ENCODE data around the gene MAP3K7CL.

The MAP3K7CL gene

DNA sequence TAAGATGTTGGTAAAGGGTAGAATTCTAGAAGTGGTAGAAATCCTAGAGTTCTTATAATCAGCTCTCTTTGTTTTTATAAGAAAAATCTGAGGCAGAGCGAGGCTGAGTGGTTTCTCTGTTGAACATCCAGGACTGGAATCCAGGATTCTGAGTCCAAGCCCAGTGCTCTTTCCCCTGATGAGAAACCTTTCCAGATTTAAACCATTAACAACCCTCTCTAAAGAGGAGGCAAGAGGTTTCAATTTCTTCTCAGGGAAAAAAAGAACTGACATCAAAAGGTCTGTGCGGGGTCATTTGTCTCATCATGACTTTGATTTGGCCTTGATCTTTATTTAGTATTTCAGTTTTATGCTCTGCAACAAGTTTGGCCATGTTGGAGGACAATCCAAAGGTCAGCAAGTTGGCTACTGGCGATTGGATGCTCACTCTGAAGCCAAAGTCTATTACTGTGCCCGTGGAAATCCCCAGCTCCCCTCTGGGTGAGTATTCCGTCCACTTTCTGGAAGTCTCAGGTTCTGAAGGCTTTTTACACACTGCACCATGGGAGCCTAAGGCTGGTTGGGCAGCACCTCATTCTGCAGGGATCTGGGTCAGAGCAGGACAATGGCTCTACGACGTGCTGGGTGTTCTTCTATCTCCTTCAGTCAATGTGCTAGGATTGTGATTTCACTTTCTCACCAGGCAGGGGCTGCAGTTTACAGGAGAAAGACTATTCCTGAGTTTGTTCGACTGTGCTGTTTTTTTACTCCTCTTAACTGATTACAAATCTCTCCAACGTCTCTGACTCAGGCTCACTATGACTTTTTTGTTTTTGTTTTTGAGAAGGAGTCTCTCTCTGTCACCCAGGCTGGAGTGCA lies 38.1 kb upstream of the MAP3K7CL start:
- Histone ChIP-seq H3K9me3 (ENCODE audit: control extremely low read depth in 1 of 5, control insufficient read depth in 4 of 5, insufficient read depth in 2 of 5, low read depth in 1 of 5, low read length in 4 of 5) (no peaks in the 10 kb centered on the region), H3K4me1 (ENCODE audit: control extremely low read depth in 1 of 4, control insufficient read depth in 4 of 4, insufficient read depth in 4 of 4, low read length in 3 of 4) (peaks cover 0 to 7% (median 0%) of the 10 kb centered on the region in 4 experiments), H3K27me3 (replicated peaks in 2 of 5; ENCODE audit: control insufficient read depth in 4 of 5, insufficient read depth in 5 of 5, low read length in 4 of 5) (no peaks in the 10 kb centered on the region), H3K27ac (ENCODE audit: insufficient read depth in 1 of 2, low read depth in 1 of 2, low read length in 2 of 2, poor library complexity in 1 of 2, severe bottlenecking in 2 of 2) (no peak overlapping the region), H3K36me3 (ENCODE audit: control insufficient read depth in 4 of 4, insufficient read depth in 4 of 4, low read length in 3 of 4) (peaks cover 0 to 7% (median 3%) of the 10 kb centered on the region in 4 experiments), H3K4me3 (ENCODE audit: control insufficient read depth in 1 of 7, extremely low read depth in 1 of 7, insufficient read depth in 4 of 7, low read depth in 2 of 7, low read length in 6 of 7) (no peak overlapping the region)
- ChIA-PET POLR2A (no interaction called here), CTCF (interaction anchor here (0.7 to 11.9 kb wide), 3 partner anchors 10 to 279 kb away, joined by 4 to 104 read pairs (median 4); no protein-coding TSS in a partner anchor)
- no peak for DNase-seq
- 82% methylated on average over 7 of the region's 9 CpGs for WGBS (ENCODE audit: insufficient coverage)

DNA sequence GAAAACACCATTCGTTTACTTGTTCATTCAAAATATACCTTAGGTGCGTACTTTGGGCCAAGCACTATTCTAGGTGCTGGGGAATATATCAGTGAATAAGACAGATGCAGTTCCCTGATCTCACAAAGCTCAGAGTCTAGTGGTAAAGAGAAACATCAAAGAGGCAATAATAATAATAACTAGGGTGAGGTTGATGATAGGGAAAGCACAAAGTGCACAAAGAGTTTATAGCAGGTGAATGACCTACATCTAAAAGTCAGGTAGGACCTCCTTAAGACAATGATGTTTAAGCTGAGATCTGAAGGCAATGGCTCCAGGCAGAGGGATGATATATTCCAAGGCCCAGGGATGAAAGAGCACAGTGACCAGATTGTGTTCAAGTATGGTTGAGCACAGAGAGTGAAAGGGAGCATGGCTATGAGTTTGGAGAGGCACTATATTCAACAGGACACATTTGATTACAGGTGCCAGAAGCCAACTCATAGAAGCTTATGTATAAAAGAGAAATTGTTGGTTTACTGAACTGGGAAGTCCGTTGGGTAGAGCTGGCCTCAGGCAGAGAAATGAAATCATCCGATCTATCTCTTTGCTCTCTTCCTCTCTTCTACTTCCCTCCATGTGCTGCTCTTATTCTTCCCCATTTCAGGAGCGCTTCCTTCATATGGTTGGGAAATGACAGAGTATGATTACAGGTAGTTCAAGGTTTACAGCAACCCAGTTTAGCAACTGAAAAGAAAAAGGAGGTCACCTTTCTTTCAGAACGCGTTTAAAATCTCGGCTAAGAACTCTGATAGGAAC lies 34.0 kb upstream of the MAP3K7CL start:
- ChIA-PET POLR2A (no interaction called here), CTCF (interaction anchor here (1.7 to 11.9 kb wide), 3 partner anchors 9 to 275 kb away, joined by 4 to 104 read pairs (median 6); no protein-coding TSS in a partner anchor)
- Histone ChIP-seq H3K4me1 (ENCODE audit: control extremely low read depth in 1 of 4, control insufficient read depth in 4 of 4, insufficient read depth in 4 of 4, low read length in 3 of 4) (peaks cover 0 to 13% (median 2%) of the 10 kb centered on the region in 4 experiments), H3K9me3 (ENCODE audit: control extremely low read depth in 1 of 5, control insufficient read depth in 4 of 5, insufficient read depth in 2 of 5, low read depth in 1 of 5, low read length in 4 of 5) (no peaks in the 10 kb centered on the region), H3K4me3 (ENCODE audit: control insufficient read depth in 1 of 7, extremely low read depth in 1 of 7, insufficient read depth in 4 of 7, low read depth in 2 of 7, low read length in 6 of 7) (no peak overlapping the region), H3K36me3 (ENCODE audit: control insufficient read depth in 4 of 4, insufficient read depth in 4 of 4, low read length in 3 of 4) (peaks cover 2 to 5% (median 3%) of the 10 kb centered on the region in 4 experiments), H3K27ac (ENCODE audit: insufficient read depth in 1 of 2, low read depth in 1 of 2, low read length in 2 of 2, poor library complexity in 1 of 2, severe bottlenecking in 2 of 2) (no peak overlapping the region), H3K27me3 (replicated peaks in 2 of 5; ENCODE audit: control insufficient read depth in 4 of 5, insufficient read depth in 5 of 5, low read length in 4 of 5) (no peaks in the 10 kb centered on the region)
- no peak for DNase-seq
- 95% methylated on average over 6 of the region's 8 CpGs for WGBS (ENCODE audit: insufficient coverage)

DNA sequence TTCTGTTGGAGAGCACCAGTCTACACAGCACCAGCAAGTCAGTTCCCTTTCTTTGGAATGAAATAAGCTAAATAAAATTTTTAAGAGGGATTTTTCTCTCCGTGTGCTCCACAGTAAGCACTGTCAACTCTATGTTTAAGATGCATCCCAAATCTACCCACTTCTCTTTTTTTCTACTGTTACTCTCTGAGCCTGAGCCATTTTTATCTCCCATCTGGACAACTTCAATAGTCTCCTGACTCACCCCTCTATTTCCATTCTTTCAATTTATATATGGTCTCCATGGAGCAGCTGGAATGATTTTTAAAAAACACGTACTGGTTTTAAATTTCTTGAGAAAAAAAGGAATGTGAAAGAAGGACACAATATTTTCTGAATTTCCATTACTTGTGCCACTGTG lies 32.3 kb upstream of the MAP3K7CL start:
- H3K36me3 ChIP-seq (ENCODE audit: control insufficient read depth in 4 of 4, insufficient read depth in 4 of 4, low read length in 3 of 4), result peaks cover 0 to 2% (median under 1%) of the 10 kb centered on the region in 4 experiments
- no peak overlapping the region for H3K4me3 ChIP-seq (ENCODE audit: control insufficient read depth in 1 of 7, extremely low read depth in 1 of 7, insufficient read depth in 4 of 7, low read depth in 2 of 7, low read length in 6 of 7)
- H3K4me1 ChIP-seq (ENCODE audit: control extremely low read depth in 1 of 4, control insufficient read depth in 4 of 4, insufficient read depth in 4 of 4, low read length in 3 of 4), result peaks cover 0 to 13% (median 2%) of the 10 kb centered on the region in 4 experiments
- ChIA-PET CTCF (interaction anchor here (0.6 to 1.3 kb wide), 4 partner anchors 8 to 274 kb away, joined by 3 to 4 read pairs (median 3); no protein-coding TSS in a partner anchor), POLR2A (no interaction called here)
- no peak overlapping the region for H3K27ac ChIP-seq (ENCODE audit: insufficient read depth in 1 of 2, low read depth in 1 of 2, low read length in 2 of 2, poor library complexity in 1 of 2, severe bottlenecking in 2 of 2)
- H3K27me3 ChIP-seq (replicated peaks in 2 of 5; ENCODE audit: control insufficient read depth in 4 of 5, insufficient read depth in 5 of 5, low read length in 4 of 5), result no peaks in the 10 kb centered on the region
- H3K9me3 ChIP-seq (ENCODE audit: control extremely low read depth in 1 of 5, control insufficient read depth in 4 of 5, insufficient read depth in 2 of 5, low read depth in 1 of 5, low read length in 4 of 5), result no peaks in the 10 kb centered on the region
- DNase-seq, result no peak
- WGBS (ENCODE audit: insufficient coverage), result 92% methylated on average over 2 of the region's 2 CpGs

DNA sequence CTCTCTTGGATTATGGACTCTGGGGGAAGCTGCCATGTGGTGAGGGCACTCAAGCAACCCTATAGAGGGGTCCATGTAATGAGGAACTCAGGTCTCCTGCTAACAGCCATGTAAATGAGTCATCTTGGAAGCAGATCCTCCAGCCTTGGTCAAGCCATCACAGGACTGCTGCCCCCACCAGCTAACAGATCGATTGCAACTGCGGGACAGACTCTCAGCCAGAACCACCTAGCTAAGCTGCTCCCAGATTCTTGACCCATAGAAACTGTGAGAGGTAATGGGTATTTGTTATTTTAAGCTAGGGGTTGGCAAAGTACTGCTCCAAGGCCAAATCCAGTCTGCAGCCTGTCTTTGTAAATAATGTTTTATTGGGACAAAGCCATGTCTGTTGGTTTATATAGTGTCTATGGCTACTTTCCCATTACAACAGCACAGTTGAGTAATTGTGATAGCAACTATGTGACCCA lies 27.6 kb upstream of the MAP3K7CL start:
- Histone ChIP-seq H3K4me3 (ENCODE audit: control insufficient read depth in 1 of 7, extremely low read depth in 1 of 7, insufficient read depth in 4 of 7, low read depth in 2 of 7, low read length in 6 of 7) (no peak overlapping the region), H3K4me1 (ENCODE audit: control extremely low read depth in 1 of 4, control insufficient read depth in 4 of 4, insufficient read depth in 4 of 4, low read length in 3 of 4) (peaks cover 0 to 13% (median 2%) of the 10 kb centered on the region in 4 experiments), H3K27me3 (replicated peaks in 2 of 5; ENCODE audit: control insufficient read depth in 4 of 5, insufficient read depth in 5 of 5, low read length in 4 of 5) (no peaks in the 10 kb centered on the region), H3K27ac (ENCODE audit: insufficient read depth in 1 of 2, low read depth in 1 of 2, low read length in 2 of 2, poor library complexity in 1 of 2, severe bottlenecking in 2 of 2) (no peak overlapping the region), H3K9me3 (ENCODE audit: control extremely low read depth in 1 of 5, control insufficient read depth in 4 of 5, insufficient read depth in 2 of 5, low read depth in 1 of 5, low read length in 4 of 5) (no peaks in the 10 kb centered on the region), H3K36me3 (ENCODE audit: control insufficient read depth in 4 of 4, insufficient read depth in 4 of 4, low read length in 3 of 4) (peaks cover 0 to 2% (median 0%) of the 10 kb centered on the region in 4 experiments)
- DNase-seq, result no peak
- POLR2A ChIA-PET, result no interaction called here
- 92% methylated on average over 2 of the region's 2 CpGs for WGBS (ENCODE audit: insufficient coverage)
- CTCF ChIA-PET, result no interaction called here

DNA sequence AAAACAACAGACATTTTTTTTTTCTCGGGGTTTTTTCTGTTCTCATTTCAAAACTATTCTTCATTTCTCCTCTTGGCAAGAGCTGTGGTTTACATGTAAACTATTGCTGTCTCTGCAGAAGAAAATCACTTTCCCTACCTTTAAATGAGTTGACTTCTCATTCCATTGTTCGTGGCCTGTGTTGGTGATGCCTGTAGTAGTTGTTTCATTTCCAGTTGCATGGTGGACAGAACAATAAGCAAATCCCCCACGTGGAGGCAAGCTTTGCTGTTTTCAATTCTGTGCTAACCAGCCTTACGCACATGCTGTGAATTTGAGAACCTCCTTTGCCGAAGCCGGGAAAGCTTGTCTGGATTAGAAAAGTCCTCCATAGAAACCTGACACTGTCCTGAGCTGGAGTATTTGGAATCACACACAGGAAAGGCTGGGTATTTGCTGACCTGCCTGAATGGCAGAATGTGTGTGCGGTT lies 26.2 kb upstream of the MAP3K7CL start:
- Histone ChIP-seq H3K27ac (ENCODE audit: insufficient read depth in 1 of 2, low read depth in 1 of 2, low read length in 2 of 2, poor library complexity in 1 of 2, severe bottlenecking in 2 of 2) (no peak overlapping the region), H3K4me3 (ENCODE audit: control insufficient read depth in 1 of 7, extremely low read depth in 1 of 7, insufficient read depth in 4 of 7, low read depth in 2 of 7, low read length in 6 of 7) (no peak overlapping the region), H3K27me3 (replicated peaks in 2 of 5; ENCODE audit: control insufficient read depth in 4 of 5, insufficient read depth in 5 of 5, low read length in 4 of 5) (no peaks in the 10 kb centered on the region), H3K4me1 (ENCODE audit: control extremely low read depth in 1 of 4, control insufficient read depth in 4 of 4, insufficient read depth in 4 of 4, low read length in 3 of 4) (peaks cover 0 to 7% (median under 1%) of the 10 kb centered on the region in 4 experiments), H3K36me3 (ENCODE audit: control insufficient read depth in 4 of 4, insufficient read depth in 4 of 4, low read length in 3 of 4) (no peaks in the 10 kb centered on the region), H3K9me3 (ENCODE audit: control extremely low read depth in 1 of 5, control insufficient read depth in 4 of 5, insufficient read depth in 2 of 5, low read depth in 1 of 5, low read length in 4 of 5) (no peaks in the 10 kb centered on the region)
- ChIA-PET POLR2A (no interaction called here), CTCF (interaction anchor here (1.1 to 3.4 kb wide), 3 partner anchors 8 to 121 kb away, joined by 3 to 16 read pairs (median 4); no protein-coding TSS in a partner anchor)
- 95% methylated on average over 5 of the region's 7 CpGs for WGBS (ENCODE audit: insufficient coverage)
- no peak for DNase-seq

DNA sequence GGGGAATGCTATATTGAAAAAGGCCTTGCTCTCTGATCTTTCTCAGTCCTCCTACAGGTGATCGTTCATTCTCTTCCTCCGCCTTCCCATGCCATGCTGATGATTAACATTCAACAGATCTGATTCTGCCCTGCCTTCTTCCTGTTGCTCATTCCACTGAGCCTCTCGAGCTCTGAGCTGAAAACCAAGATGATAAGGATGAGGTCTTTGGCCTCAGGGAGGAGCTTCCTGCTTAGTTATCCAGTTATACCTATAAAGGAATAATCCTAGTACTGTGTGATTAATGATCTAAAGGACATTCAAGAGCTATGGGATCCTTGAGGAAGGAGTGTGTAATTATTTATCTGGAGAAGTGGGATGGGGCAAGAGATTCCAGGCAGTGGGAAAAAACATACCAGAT lies 25.2 kb upstream of the MAP3K7CL start:
- Histone ChIP-seq H3K27ac (ENCODE audit: insufficient read depth in 1 of 2, low read depth in 1 of 2, low read length in 2 of 2, poor library complexity in 1 of 2, severe bottlenecking in 2 of 2) (no peak overlapping the region), H3K9me3 (ENCODE audit: control extremely low read depth in 1 of 5, control insufficient read depth in 4 of 5, insufficient read depth in 2 of 5, low read depth in 1 of 5, low read length in 4 of 5) (no peaks in the 10 kb centered on the region), H3K4me3 (ENCODE audit: control insufficient read depth in 1 of 7, extremely low read depth in 1 of 7, insufficient read depth in 4 of 7, low read depth in 2 of 7, low read length in 6 of 7) (no peak overlapping the region), H3K4me1 (ENCODE audit: control extremely low read depth in 1 of 4, control insufficient read depth in 4 of 4, insufficient read depth in 4 of 4, low read length in 3 of 4) (peaks cover 0 to 2% (median 0%) of the 10 kb centered on the region in 4 experiments), H3K27me3 (replicated peaks in 2 of 5; ENCODE audit: control insufficient read depth in 4 of 5, insufficient read depth in 5 of 5, low read length in 4 of 5) (no peaks in the 10 kb centered on the region), H3K36me3 (ENCODE audit: control insufficient read depth in 4 of 4, insufficient read depth in 4 of 4, low read length in 3 of 4) (no peaks in the 10 kb centered on the region)
- POLR2A ChIA-PET, result no interaction called here
- no peak for DNase-seq
- 100% methylated on average over 2 of the region's 3 CpGs for WGBS (ENCODE audit: insufficient coverage)
- CTCF ChIA-PET, result interaction anchor here (0.7 to 3.4 kb wide), 4 partner anchors 8 to 266 kb away, joined by 3 to 16 read pairs (median 4); no protein-coding TSS in a partner anchor
